Skeletal muscle cell (primary cell): ENCODE results near the gene XPOT.

ENCODE experiments used
- DNase-seq: peaks from one replicate; pipeline ENCODE4 v3.0.0-alpha.2; 2010; ENCODE audit warnings: low read depth
- H3K4me3 ChIP-seq: 2 replicates; pipeline ENCODE4 v1.5.1; 2011; ENCODE audit warnings: low read depth, mild to moderate bottlenecking, control low read depth, low read length, moderate library complexity

The XPOT gene

GRCh38 chr12:64457923-64458322, 53.7 kb downstream of the XPOT start:
- DNase-seq: no peak
- no peak overlapping the region for H3K4me3 ChIP-seq

DNA sequence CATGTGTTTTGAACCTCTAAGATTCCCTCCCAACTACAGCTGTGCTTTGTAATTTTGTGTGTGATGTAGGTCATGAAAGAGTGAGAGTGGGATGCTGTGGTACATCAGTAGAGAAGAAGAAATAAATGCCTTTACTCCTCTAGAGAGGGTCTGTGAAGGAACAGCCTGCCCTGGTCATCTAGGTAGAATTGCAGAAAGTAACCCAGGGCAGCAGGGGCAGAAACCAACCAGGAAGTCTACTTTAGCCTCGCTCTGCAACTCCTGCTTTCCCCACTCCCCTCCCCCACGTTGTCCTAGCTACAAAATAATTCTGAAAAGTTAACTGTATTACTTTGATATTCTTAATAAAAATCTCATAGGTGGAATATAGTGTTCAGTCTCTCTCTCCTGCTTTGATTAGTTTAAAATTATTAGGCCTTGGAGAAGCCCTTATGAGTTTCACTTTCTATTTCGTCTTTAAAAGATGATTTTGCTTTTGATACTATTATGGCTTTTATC, 55.3 kb downstream of the XPOT start:
- DNase-seq: no peak
- no peak overlapping the region for H3K4me3 ChIP-seq

GRCh38 chr12:64461634-64462414, 57.6 kb downstream of the XPOT start:
- peak; percentile 89 for DNase-seq
- no peak overlapping the region for H3K4me3 ChIP-seq

- no peak for DNase-seq
- H3K4me3 ChIP-seq: no peak overlapping the region
Measured at GRCh38 chr12:64466178-64466577, 62.0 kb downstream of the XPOT start.

GRCh38 chr12:64468966-64469365, 64.8 kb downstream of the XPOT start:
- DNase-seq: no peak
- no peak overlapping the region for H3K4me3 ChIP-seq

- no peak overlapping the region for H3K4me3 ChIP-seq
- DNase-seq: no peak
Measured at GRCh38 chr12:64469455-64470142, 65.4 kb downstream of the XPOT start.

GRCh38 chr12:64470495-64470894, 66.3 kb downstream of the XPOT start:
- DNase-seq: no peak
- no peak overlapping the region for H3K4me3 ChIP-seq

DNA sequence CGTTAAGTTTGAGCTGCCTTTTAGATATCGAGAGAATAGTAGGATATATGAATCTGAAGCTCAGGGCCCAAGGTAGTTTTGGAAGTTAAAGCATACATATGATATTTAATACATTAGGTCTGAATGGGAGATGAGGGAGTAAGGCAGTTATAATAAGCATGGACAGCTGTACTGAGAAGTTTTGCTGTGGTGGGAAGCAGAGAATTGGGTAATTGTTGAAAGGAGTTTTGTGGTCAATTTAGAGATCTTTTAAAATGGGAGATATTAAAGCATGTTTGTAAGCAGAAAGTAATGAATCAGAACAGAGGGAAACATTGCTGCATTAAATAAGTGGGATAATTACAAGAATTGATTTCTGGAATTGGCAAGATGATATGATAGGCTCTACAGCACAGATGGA, 69.0 kb downstream of the XPOT start:
- no peak for DNase-seq

DNA sequence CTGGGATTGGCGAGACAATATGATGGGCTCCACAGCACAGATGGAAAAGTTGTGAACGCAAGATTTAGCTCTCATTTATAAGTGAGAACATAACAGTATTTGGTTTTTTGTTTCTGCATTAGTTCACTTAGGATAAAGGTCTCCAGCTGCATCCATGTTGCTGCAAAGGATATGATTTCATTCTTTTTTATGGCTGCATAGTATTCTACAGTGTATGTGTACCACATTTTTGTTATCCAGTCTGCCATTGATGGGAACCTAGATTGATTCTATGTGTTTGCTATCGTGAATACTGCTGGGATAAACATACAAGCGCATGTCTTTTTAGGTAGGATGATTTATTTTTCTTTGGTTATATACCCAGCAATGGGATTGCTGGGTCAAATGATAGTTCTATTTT, 71.3 kb downstream of the XPOT start:
- DNase-seq: no peak

More for the DNA sequence above, 69.0 kb downstream of the XPOT start:
- no peak overlapping the region for H3K4me3 ChIP-seq

GRCh38 chr12:64476844-64477243, 72.7 kb downstream of the XPOT start:
- no peak for DNase-seq

More for the DNA sequence above, 71.3 kb downstream of the XPOT start:
- H3K4me3 ChIP-seq: no peak overlapping the region

GRCh38 chr12:64478661-64479060, 74.5 kb downstream of the XPOT start:
- DNase-seq: no peak
- no peak overlapping the region for H3K4me3 ChIP-seq

More at GRCh38 chr12:64476844-64477243, 72.7 kb downstream of the XPOT start:
- H3K4me3 ChIP-seq: no peak overlapping the region

- DNase-seq: no peak
- no peak overlapping the region for H3K4me3 ChIP-seq
Measured at GRCh38 chr12:64480148-64480547, 76.0 kb downstream of the XPOT start.

DNA sequence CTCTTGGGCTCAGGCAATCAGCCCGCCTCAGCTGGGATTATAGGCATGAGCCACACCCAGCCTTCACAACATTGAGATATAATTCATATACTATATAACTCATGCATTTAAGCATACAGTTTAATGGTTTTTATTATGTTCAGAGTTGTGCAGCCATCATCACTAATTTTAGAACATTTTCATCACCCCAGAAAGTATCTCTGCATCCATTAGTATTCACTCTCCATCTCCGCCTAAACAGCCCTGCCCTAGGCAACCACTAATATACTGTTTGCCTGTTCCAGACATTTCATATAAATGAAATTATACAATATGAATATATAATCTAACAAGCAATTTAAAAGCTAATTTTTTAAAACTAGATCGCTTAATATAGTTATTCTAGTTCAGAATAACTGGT, 82.5 kb downstream of the XPOT start:
- no peak overlapping the region for H3K4me3 ChIP-seq
- no peak for DNase-seq

DNA sequence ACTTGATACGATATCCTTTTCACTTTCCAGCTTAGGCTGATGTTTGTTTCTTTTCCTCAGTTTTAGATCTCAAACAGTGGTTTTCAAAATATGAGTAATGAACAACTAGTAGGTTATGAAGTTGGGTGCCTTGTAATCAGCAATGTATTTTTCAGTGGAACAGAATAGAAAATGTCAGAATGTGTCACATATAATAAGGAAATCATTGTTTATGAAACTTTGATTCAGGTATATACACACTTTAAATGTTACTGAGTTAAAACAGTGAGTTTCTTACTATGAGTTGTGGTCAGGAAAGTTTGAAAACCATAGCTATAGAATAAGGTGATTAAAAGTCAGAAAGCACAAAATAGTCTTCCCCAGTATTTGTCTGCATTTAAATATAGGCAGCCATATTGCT, 87.5 kb downstream of the XPOT start:
- no peak for DNase-seq
- no peak overlapping the region for H3K4me3 ChIP-seq

DNA sequence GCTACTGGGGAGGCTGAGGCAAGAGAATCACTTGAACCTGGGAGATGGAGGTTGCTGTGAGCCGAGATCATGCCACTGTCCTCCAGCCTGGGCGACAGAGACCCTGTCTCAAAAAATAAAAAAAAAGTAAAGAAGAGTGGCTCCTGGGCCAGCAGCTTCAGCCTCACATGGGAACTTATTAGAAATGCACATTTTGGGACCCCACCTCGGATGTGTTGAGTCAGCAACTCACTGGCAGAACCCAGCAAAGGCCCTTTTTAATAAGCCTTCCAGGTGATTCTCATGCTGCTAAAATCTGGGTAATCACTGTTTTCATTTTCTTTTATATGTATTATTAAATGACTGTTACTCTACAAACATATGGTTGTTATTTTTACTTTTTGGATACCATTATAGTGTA, 89.3 kb downstream of the XPOT start:
- no peak for DNase-seq
- H3K4me3 ChIP-seq: no peak overlapping the region

GRCh38 chr12:64494998-64495729, 91.0 kb downstream of the XPOT start:
- no peak for DNase-seq
- no peak overlapping the region for H3K4me3 ChIP-seq

GRCh38 chr12:64496839-64497400, 92.7 kb downstream of the XPOT start:
- no peak for DNase-seq
- H3K4me3 ChIP-seq: no peak overlapping the region

GRCh38 chr12:64497484-64497883, 93.3 kb downstream of the XPOT start:
- H3K4me3 ChIP-seq: no peak overlapping the region
- DNase-seq: no peak

GRCh38 chr12:64497903-64498302, 93.7 kb downstream of the XPOT start:
- no peak for DNase-seq
- H3K4me3 ChIP-seq: no peak overlapping the region

DNA sequence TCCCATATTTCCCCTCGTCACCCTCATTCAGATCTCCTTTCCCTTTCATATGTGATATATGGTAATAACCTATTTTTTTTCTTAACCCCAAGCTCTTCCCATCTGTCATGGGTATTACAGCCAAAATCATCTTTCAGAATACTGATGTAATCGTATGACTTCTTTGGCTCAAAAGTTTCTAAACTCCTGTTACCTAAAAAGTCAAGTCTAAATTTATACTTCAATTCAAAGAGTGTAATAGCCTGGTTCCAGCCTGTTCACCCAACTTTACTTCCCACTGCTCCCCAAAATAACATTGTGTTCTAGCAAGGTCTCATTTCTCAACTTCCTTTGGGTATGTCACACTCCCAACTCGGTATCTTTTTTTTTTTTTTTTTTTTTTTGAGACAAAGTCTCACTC, 96.2 kb downstream of the XPOT start:
- DNase-seq: no peak
- H3K4me3 ChIP-seq: no peak overlapping the region
